ENCODE measurements around the gene PPP4R2.

Gene PPP4R2

GRCh38 chr3:72996473-72997333 lies at the start of gene PPP4R2:
PPP4R2 (plus strand) TSS chr3:72996811; CDS start chr3:72997038, 227 bp downstream.
- peak; percentile 89 for DNase-seq

GRCh38 chr3:72947715-72948490 lies 48.7 kb upstream of the PPP4R2 start:
- no peak for DNase-seq

- DNase-seq = no peak
Observed at GRCh38 chr3:72949016-72949415, 47.6 kb upstream of the PPP4R2 start.

- DNase-seq = no peak
Observed at GRCh38 chr3:72950372-72950771, 46.2 kb upstream of the PPP4R2 start.

GRCh38 chr3:72950801-72951200 lies 45.8 kb upstream of the PPP4R2 start:
- no peak for DNase-seq

- no peak for DNase-seq
Observed at GRCh38 chr3:72951259-72951722, 45.3 kb upstream of the PPP4R2 start.

GRCh38 chr3:72953325-72953956 lies 43.2 kb upstream of the PPP4R2 start:
- DNase-seq = no peak

GRCh38 chr3:72957297-72957696 lies 39.3 kb upstream of the PPP4R2 start:
- DNase-seq = no peak

GRCh38 chr3:72959336-72959735 lies 37.3 kb upstream of the PPP4R2 start:
- DNase-seq = no peak

- DNase-seq = no peak
Observed at GRCh38 chr3:72960812-72961518, 35.6 kb upstream of the PPP4R2 start.

GRCh38 chr3:72961752-72962151 lies 34.9 kb upstream of the PPP4R2 start:
- no peak for DNase-seq

GRCh38 chr3:72962317-72962716 lies 34.3 kb upstream of the PPP4R2 start:
- DNase-seq = no peak

GRCh38 chr3:72964633-72965032 lies 32.0 kb upstream of the PPP4R2 start:
- no peak for DNase-seq

- no peak for DNase-seq
Observed at GRCh38 chr3:72968266-72968664, 28.3 kb upstream of the PPP4R2 start.

GRCh38 chr3:72969766-72970165 lies 26.8 kb upstream of the PPP4R2 start:
- DNase-seq = no peak

GRCh38 chr3:72970942-72971341 lies 25.7 kb upstream of the PPP4R2 start:
- no peak for DNase-seq

GRCh38 chr3:72972706-72973030 lies 23.9 kb upstream of the PPP4R2 start:
- DNase-seq = no peak

- DNase-seq = no peak
Observed at GRCh38 chr3:72973031-72973723, 23.4 kb upstream of the PPP4R2 start.

- DNase-seq = no peak
Observed at GRCh38 chr3:72973786-72974185, 22.8 kb upstream of the PPP4R2 start.

GRCh38 chr3:72974956-72975355 lies 21.7 kb upstream of the PPP4R2 start:
- no peak for DNase-seq

GRCh38 chr3:72976281-72976741 lies 20.3 kb upstream of the PPP4R2 start:
- DNase-seq = no peak

All from stimulated activated CD4-positive, alpha-beta T cell treated with anti-CD3 and anti-CD28 coated beads, Interleukin-4, amount 100 ng/mL, for 24 hours (primary cell).